COLO829 (cell line): Measurements from ENCODE around the gene PRR15.

Experiments used
- DNase-seq: peaks from one replicate; pipeline ENCODE4 v3.0.0; 2012; ENCODE audit warnings: low spot score

PRR15 gene

DNA sequence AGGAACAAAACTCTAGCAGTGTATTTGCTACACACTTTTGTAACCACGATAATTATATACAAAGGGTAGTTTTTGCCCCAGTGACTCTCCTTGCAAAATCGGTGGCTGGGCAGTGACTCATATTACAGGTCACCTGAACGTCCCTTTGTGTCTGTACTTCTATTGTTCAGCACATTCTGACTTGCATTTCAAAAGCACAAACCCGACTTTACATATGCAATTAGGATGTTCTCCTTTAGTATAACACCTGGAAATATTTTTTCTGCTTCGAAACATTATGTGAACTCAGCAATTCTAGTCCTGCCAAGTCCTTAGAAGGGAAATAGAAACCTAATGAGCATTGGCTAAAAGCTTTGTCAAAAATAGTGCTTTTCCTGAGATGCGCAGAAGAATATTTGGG, 6.0 kb downstream of the PRR15 start:
- no peak for DNase-seq

DNA sequence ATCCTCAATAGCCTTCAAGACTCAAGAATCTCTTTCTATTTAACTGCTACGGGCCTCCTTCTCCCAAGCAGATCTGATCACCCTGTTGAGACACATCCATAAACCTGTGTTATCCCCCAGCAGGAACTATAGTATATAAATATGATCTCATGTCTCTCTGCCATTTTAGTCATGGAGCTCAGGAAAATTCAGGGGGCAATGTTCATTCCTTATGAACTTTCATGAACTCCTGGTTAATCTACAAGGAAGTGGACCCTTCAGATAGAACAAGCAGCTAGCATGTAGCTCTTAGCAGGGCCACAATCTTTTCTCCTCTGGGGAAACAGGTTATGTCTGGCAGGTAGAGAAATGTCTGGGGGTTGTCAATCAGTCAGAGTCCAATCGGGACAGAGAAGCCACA, 8.9 kb downstream of the PRR15 start:
- DNase-seq: no peak

GRCh38 chr7:29573567-29573966, 9.9 kb downstream of the PRR15 start:
- DNase-seq: no peak

GRCh38 chr7:29574659-29575058, 11.0 kb downstream of the PRR15 start:
- DNase-seq: no peak

DNA sequence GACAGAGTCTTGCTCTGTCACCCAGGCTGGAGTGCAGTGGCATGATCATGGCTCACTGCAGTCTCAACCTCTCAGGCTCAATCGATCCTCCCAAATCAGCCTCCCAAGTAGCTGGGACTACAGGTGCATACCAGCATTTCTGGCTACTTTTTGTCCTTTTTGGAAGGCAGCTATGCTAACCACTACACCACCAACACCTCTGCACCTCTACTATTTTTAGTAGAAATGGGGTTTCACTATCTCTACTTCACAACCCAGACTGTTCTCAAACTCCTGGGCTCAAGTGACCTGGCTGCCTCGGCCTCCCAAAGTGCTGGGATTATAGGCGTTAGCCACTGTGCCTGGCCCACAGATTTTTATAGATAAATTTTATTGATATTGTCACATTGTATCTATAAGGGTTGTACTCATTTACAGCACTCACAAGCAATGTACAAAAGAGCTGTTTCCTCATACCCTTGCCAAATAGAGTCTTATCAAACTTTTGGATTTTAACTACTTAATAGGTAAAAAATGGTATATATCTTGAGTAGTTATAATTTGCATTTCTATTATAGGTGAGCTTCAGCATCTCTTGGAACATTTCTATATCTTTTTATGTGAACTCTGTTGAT, 23.7 kb downstream of the PRR15 start:
- no peak for DNase-seq

DNA sequence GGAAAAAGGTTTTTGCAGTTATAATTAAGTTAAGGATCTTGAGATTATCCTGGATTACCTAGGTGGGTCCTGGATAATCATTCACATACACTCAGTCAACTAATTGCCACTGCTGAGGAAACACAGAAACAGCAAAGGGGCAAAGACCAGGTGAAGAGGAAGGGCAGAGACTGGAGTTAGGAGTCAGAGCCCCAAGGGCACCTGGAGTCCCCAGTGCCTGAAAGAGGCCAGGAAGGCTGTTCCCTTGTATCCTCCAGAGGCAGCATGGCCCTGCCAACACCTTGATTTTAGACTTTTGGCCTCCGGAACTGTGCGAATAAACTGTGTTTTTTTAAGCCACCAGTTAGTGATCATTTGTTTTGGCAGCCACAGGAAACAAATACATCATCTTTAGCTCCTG, 24.6 kb downstream of the PRR15 start:
- DNase-seq: no peak

DNA sequence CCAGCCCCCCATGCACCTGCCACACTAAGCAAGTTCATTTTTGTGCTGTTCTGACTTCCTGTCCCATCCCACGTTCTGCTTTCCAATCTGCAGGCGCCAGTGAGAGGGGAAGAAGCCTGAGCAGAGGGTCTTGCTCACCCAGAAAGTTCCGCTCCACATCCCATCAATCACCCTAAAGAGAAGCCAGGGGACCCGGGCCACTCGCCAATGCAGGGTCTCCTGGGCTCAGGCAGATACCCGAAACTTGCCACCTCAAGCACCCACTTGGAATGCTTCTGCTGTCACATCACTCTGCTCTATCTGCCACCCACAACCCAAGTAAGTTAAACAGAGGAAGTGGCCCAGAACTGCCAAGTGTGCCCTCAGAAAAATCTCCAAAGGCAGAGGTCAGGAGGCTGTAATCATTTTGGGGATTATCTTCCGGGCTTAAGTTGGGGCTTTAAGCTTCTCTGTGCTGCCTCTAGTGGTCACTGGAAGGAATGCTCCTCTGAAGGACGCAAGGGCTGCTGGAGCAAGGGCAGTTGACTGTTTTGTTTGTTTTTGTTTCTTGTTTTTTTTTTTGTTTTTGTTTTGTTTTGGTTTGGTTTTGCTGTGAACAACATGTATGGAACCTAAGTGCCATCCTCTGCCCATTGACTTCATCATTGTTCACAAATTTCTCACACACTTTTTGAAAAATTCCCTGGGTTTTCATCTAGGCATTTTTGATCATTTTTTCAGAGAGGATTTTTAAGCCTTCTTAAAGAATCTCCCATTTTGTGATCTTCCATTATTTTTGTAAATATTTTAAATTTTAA, 25.5 kb downstream of the PRR15 start:
- peak; percentile 79 for DNase-seq

- DNase-seq: no peak
Measured at GRCh38 chr7:29592866-29593265, 29.2 kb downstream of the PRR15 start.

GRCh38 chr7:29593459-29593858, 29.8 kb downstream of the PRR15 start:
- DNase-seq: no peak

- DNase-seq: no peak
Measured at GRCh38 chr7:29596593-29597178, 33.1 kb downstream of the PRR15 start.

- no peak for DNase-seq
Measured at GRCh38 chr7:29597266-29597665, 33.6 kb downstream of the PRR15 start.

- no peak for DNase-seq
Measured at GRCh38 chr7:29598137-29598536, 34.5 kb downstream of the PRR15 start.

GRCh38 chr7:29598613-29599012, 35.0 kb downstream of the PRR15 start:
- no peak for DNase-seq

GRCh38 chr7:29599026-29599425, 35.4 kb downstream of the PRR15 start:
- no peak for DNase-seq

- DNase-seq: no peak
Measured at GRCh38 chr7:29600661-29601060, 37.0 kb downstream of the PRR15 start.

DNA sequence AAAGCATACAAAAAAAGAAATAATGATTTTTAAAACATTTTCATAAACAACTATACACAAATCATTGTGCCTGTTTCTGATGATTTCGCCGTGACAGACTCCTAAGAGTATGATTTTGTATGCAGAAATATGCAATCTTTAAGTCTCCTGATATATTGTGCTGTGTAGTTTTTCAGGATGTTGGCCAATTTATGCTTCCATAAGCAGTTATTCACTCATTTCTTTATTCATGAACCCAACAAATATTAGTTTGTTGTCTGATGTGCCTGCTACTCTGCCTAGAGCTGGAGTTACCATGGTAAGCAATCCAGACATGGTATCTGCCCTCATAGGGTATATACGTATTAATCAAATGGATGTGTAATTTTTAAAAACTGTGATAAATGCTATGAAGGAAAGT, 40.4 kb downstream of the PRR15 start:
- no peak for DNase-seq

- no peak for DNase-seq
Measured at GRCh38 chr7:29604702-29605101, 41.1 kb downstream of the PRR15 start.

DNA sequence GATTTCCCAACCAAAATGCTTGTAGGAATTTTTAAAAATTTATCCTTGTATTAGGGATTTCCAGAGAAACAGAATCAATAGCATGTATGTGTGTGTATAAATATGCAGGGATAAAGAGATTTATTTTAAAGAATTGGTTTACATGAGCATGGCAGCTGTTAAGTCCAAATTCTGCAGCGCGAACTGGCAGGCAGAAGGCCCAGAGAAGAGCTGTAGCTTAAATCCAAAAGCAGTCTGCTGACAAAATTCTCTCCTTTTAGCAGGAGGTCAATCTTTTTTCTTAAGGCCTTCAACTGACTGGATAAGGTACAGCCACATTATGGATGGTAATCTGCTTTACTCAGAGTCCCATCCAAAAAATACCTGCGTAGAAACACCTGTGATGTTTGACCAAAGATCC, 42.0 kb downstream of the PRR15 start:
- no peak for DNase-seq

- no peak for DNase-seq
Measured at GRCh38 chr7:29606287-29606721, 42.7 kb downstream of the PRR15 start.

DNA sequence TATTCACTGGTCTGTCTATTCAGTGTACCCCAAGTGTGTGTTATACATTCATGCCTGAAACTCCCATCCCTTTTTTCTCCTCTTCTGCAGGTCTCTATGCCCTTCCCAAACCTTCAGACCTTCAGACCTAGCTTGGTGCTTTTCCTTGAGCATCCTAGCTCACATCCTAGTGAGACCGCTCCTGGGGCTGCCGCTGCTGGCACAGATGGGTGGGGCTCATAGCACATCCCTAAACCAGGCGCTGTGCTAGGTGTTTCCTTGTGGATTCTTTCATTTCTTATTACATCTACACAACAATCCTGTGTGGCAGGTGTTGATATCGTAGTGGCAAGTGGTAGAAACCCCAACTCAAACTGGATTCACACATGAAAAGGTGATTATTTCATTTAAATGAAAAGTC, 43.2 kb downstream of the PRR15 start:
- DNase-seq: no peak

GRCh38 chr7:29607259-29607658, 43.6 kb downstream of the PRR15 start:
- DNase-seq: no peak

DNA sequence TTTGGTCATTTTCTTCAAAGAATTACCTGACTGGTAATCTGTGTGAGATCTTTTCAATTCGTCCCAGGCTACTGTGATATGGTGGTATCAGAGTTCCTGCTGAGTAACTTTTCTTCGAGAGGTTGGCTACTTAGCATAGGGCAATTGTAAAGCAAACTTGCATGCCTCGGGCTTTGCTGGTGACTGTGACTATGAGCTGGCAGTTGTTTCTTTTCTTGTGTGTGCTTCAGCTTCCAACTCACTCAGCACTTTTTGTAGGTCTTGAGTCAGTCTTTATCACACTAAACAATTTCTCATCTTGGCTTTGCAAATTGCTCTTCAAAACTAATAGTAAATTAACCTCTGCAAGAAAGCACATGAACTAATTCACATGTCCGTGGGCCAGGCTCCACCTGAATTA, 44.3 kb downstream of the PRR15 start:
- no peak for DNase-seq
